ENCODE results near the gene IGSF9B.

The IGSF9B gene

GRCh38 chr11:133967599-133968238 is 11.0 kb upstream of the IGSF9B start:
- DNase-seq (ENCODE audit: low spot score) = no peak
- in situ Hi-C loops (cut with MboI; ENCODE audit: low sequenced_read_pairs, unreplicated experiment) = no loop called here
- no peak for TF ChIP-seq CTCF (IDR thresholded peaks at IDR 0.05; ENCODE audit: borderline replicate concordance, control extremely low read depth, extremely low read depth, insufficient read depth, missing control alignments)

GRCh38 chr11:133966921-133967598 is 10.3 kb upstream of the IGSF9B start:
- in situ Hi-C loops (cut with MboI; ENCODE audit: low sequenced_read_pairs, unreplicated experiment) = no loop called here
- peak; percentile 29 for TF ChIP-seq CTCF (IDR thresholded peaks at IDR 0.05; ENCODE audit: borderline replicate concordance, control extremely low read depth, extremely low read depth, insufficient read depth, missing control alignments)
- DNase-seq (ENCODE audit: low spot score) = peak; percentile 65

GRCh38 chr11:133966172-133966651 is 9.4 kb upstream of the IGSF9B start:
- no peak for DNase-seq (ENCODE audit: low spot score)
- no peak for TF ChIP-seq CTCF (IDR thresholded peaks at IDR 0.05; ENCODE audit: borderline replicate concordance, control extremely low read depth, extremely low read depth, insufficient read depth, missing control alignments)
- in situ Hi-C loops (cut with MboI; ENCODE audit: low sequenced_read_pairs, unreplicated experiment) = no loop called here

GRCh38 chr11:133965031-133965601 is 8.3 kb upstream of the IGSF9B start:
- in situ Hi-C loops (cut with MboI; ENCODE audit: low sequenced_read_pairs, unreplicated experiment) = no loop called here
- no peak for TF ChIP-seq CTCF (IDR thresholded peaks at IDR 0.05; ENCODE audit: borderline replicate concordance, control extremely low read depth, extremely low read depth, insufficient read depth, missing control alignments)
- no peak for DNase-seq (ENCODE audit: low spot score)

GRCh38 chr11:133964356-133964755 is 7.6 kb upstream of the IGSF9B start:
- in situ Hi-C loops (cut with MboI; ENCODE audit: low sequenced_read_pairs, unreplicated experiment) = no loop called here
- TF ChIP-seq CTCF (IDR thresholded peaks at IDR 0.05; ENCODE audit: borderline replicate concordance, control extremely low read depth, extremely low read depth, insufficient read depth, missing control alignments) = no peak
- no peak for DNase-seq (ENCODE audit: low spot score)

- DNase-seq (ENCODE audit: low spot score) = no peak
- no peak for TF ChIP-seq CTCF (IDR thresholded peaks at IDR 0.05; ENCODE audit: borderline replicate concordance, control extremely low read depth, extremely low read depth, insufficient read depth, missing control alignments)
- in situ Hi-C loops (cut with MboI; ENCODE audit: low sequenced_read_pairs, unreplicated experiment) = no loop called here
Observed at GRCh38 chr11:133961890-133962289, 5.1 kb upstream of the IGSF9B start.

Measured in GM13976 (cell line).